ENCODE measurements around the gene SCT.

SCT gene

DNA sequence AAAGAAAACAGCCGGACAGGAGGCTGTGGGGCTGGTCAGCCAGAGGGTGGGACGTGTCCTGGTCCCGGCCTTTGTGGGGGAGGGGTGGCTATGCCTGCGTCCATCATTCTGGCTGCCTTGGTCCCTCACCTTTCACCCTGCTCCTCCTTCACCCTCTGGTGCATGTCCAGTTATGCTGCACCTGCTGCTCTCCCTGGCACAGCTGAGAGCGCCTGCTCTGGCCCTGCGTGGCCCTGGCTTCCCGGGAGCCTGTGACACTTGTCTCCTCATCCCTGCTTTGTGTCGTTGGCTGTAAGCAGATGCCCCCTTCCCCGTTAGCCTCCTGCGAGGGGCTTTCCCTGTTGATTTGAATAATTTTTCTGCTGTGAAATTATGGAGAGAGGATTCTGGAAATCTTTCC lies 34.1 kb downstream of the SCT start:
- Histone ChIP-seq H3K27me3 (ENCODE audit: insufficient read depth, low read length) (no peaks in the 10 kb centered on the region), H3K79me2 (ENCODE audit: insufficient read depth, low read length) (no peaks in the 10 kb centered on the region), H2AFZ (ENCODE audit: low read length) (no peak overlapping the region), H3K4me3 (ENCODE audit: low read depth, low read length, poor library complexity, severe bottlenecking) (no peak overlapping the region), H3K4me2 (ENCODE audit: low read length) (no peak overlapping the region), H3K9me3 (ENCODE audit: low read length) (no peaks in the 10 kb centered on the region), H3K9ac (ENCODE audit: low read length) (no peak overlapping the region), H3K9me2 (ENCODE audit: low read depth, low read length) (no peaks in the 10 kb centered on the region), H3K4me1 (ENCODE audit: insufficient read depth, low read length, severe bottlenecking) (no peaks in the 10 kb centered on the region), H3K36me3 (ENCODE audit: insufficient read depth, low read length) (peaks cover 92% of the 10 kb centered on the region), H3K27ac (ENCODE audit: low read depth, low read length, poor library complexity, severe bottlenecking) (no peak overlapping the region), H4K20me1 (ENCODE audit: insufficient read depth, low read length) (no peaks in the 10 kb centered on the region), H3F3A (ENCODE audit: insufficient read depth, low read length) (no peaks in the 10 kb centered on the region)
- TF ChIP-seq, protein P1, sequence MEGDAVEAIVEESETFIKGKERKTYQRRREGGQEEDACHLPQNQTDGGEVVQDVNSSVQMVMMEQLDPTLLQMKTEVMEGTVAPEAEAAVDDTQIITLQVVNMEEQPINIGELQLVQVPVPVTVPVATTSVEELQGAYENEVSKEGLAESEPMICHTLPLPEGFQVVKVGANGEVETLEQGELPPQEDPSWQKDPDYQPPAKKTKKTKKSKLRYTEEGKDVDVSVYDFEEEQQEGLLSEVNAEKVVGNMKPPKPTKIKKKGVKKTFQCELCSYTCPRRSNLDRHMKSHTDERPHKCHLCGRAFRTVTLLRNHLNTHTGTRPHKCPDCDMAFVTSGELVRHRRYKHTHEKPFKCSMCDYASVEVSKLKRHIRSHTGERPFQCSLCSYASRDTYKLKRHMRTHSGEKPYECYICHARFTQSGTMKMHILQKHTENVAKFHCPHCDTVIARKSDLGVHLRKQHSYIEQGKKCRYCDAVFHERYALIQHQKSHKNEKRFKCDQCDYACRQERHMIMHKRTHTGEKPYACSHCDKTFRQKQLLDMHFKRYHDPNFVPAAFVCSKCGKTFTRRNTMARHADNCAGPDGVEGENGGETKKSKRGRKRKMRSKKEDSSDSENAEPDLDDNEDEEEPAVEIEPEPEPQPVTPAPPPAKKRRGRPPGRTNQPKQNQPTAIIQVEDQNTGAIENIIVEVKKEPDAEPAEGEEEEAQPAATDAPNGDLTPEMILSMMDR (IDR thresholded peaks at IDR 0.05; ENCODE audit: low read length): no peak

DNA sequence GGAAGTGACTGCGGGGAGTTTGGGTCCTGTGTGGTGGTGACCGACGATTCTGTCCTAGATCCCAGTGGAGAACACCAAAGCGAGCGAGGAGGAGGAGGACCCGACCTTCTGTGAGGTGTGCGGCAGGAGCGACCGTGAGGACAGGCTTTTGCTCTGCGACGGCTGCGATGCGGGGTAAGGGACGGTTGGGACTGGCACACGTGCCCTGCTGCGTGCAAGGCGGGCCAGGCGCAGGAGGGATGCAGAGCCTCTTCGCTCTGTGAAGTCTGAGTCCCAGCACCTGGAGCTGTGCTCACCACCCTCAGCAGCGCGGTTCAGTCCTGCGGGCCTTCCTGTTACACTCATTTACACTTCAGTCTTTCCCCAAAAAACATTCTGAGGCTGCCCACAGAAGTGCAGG lies 34.5 kb downstream of the SCT start:
- Histone ChIP-seq H3K9me2 (ENCODE audit: low read depth, low read length) (no peaks in the 10 kb centered on the region), H2AFZ (ENCODE audit: low read length) (no peak overlapping the region), H3K79me2 (ENCODE audit: insufficient read depth, low read length) (no peaks in the 10 kb centered on the region), H3K27ac (ENCODE audit: low read depth, low read length, poor library complexity, severe bottlenecking) (no peak overlapping the region), H4K20me1 (ENCODE audit: insufficient read depth, low read length) (no peaks in the 10 kb centered on the region), H3K4me3 (ENCODE audit: low read depth, low read length, poor library complexity, severe bottlenecking) (no peak overlapping the region), H3K36me3 (ENCODE audit: insufficient read depth, low read length) (peaks cover 92% of the 10 kb centered on the region), H3K4me1 (ENCODE audit: insufficient read depth, low read length, severe bottlenecking) (no peaks in the 10 kb centered on the region), H3F3A (ENCODE audit: insufficient read depth, low read length) (no peaks in the 10 kb centered on the region), H3K4me2 (ENCODE audit: low read length) (no peak overlapping the region), H3K9ac (ENCODE audit: low read length) (no peak overlapping the region), H3K27me3 (ENCODE audit: insufficient read depth, low read length) (no peaks in the 10 kb centered on the region), H3K9me3 (ENCODE audit: low read length) (no peaks in the 10 kb centered on the region)
- TF ChIP-seq EZH2 (IDR thresholded peaks at IDR 0.05; ENCODE audit: borderline replicate concordance, low read length): no peak
- TF ChIP-seq, protein P1 (IDR thresholded peaks at IDR 0.05; ENCODE audit: low read length): no peak

DNA sequence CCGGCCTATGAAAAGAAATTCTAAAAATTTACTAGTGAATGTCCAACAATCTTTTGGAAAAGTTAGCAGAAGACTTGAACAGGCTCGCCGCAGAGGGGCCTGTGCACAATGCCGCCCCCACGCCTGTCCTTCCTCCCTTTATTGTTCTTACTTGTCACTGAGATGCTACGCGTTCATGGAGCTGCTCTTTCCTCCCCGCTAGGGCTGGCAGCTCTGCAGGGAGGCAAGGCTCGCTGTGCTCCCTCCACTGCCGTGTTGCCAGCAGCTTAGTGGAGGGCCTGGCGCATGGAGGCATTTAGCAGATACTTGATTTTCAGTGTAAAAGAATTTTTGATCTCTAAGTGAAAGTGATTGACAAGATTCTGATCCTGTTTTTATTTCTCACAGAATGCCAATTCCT lies 36.0 kb downstream of the SCT start:
- Histone ChIP-seq H3F3A (ENCODE audit: insufficient read depth, low read length) (no peaks in the 10 kb centered on the region), H3K27ac (ENCODE audit: low read depth, low read length, poor library complexity, severe bottlenecking) (no peak overlapping the region), H3K9me2 (ENCODE audit: low read depth, low read length) (no peaks in the 10 kb centered on the region), H3K4me1 (ENCODE audit: insufficient read depth, low read length, severe bottlenecking) (no peaks in the 10 kb centered on the region), H4K20me1 (ENCODE audit: insufficient read depth, low read length) (no peaks in the 10 kb centered on the region), H3K27me3 (ENCODE audit: insufficient read depth, low read length) (no peaks in the 10 kb centered on the region), H3K9ac (ENCODE audit: low read length) (no peak overlapping the region), H3K4me3 (ENCODE audit: low read depth, low read length, poor library complexity, severe bottlenecking) (no peak overlapping the region), H3K79me2 (ENCODE audit: insufficient read depth, low read length) (no peaks in the 10 kb centered on the region), H2AFZ (ENCODE audit: low read length) (no peak overlapping the region), H3K4me2 (ENCODE audit: low read length) (no peak overlapping the region), H3K36me3 (ENCODE audit: insufficient read depth, low read length) (peaks cover 94% of the 10 kb centered on the region), H3K9me3 (ENCODE audit: low read length) (no peaks in the 10 kb centered on the region)
- TF ChIP-seq EZH2 (IDR thresholded peaks at IDR 0.05; ENCODE audit: borderline replicate concordance, low read length): no peak
- TF ChIP-seq, protein P1 (IDR thresholded peaks at IDR 0.05; ENCODE audit: low read length): no peak

All from OCI-LY1 (cell line).